NCI-H1694 treated with DMSO at 0.1 percent for 48 hours (cell line): ENCODE results near the gene IL15RA.

ENCODE experiments used
- DNase-seq: peaks from one replicate; lab custom pipeline; 2025; lab: John Stamatoyannopoulos, UW

IL15RA gene

GRCh38 chr10:5977471-5978229, at the start of gene IL15RA:
TSS of gene IL15RA (minus strand) at chr10:5977543. CDS start at chr10:5977492, 51 bp downstream.
- no peak for DNase-seq

- no peak for DNase-seq
These were observed 48.4 kb upstream of the IL15RA start for GRCh38 chr10:6025683-6026255.

GRCh38 chr10:6024334-6024682, 47.0 kb upstream of the IL15RA start:
- no peak for DNase-seq

- no peak for DNase-seq
These were observed 46.5 kb upstream of the IL15RA start for GRCh38 chr10:6023661-6024333.

GRCh38 chr10:6022660-6023059, 45.3 kb upstream of the IL15RA start:
- no peak for DNase-seq

- no peak for DNase-seq
These were observed 43.5 kb upstream of the IL15RA start for GRCh38 chr10:6020826-6021225.

GRCh38 chr10:6019796-6020195, 42.5 kb upstream of the IL15RA start:
- no peak for DNase-seq

GRCh38 chr10:6019010-6019782, 41.9 kb upstream of the IL15RA start:
- DNase-seq: no peak

- no peak for DNase-seq
These were observed 41.1 kb upstream of the IL15RA start for GRCh38 chr10:6018422-6018821.

GRCh38 chr10:6017781-6018354, 40.5 kb upstream of the IL15RA start:
- no peak for DNase-seq

GRCh38 chr10:6014241-6014761, 37.0 kb upstream of the IL15RA start:
- peak; percentile 11 for DNase-seq

- no peak for DNase-seq
These were observed 36.3 kb upstream of the IL15RA start for GRCh38 chr10:6013413-6014192.

- DNase-seq: no peak
These were observed 35.0 kb upstream of the IL15RA start for GRCh38 chr10:6012121-6012905.

- DNase-seq: no peak
These were observed 34.2 kb upstream of the IL15RA start for GRCh38 chr10:6011558-6011957.

- no peak for DNase-seq
These were observed 33.2 kb upstream of the IL15RA start for GRCh38 chr10:6010569-6010968.

GRCh38 chr10:6009961-6010360, 32.6 kb upstream of the IL15RA start:
- no peak for DNase-seq

- no peak for DNase-seq
These were observed 31.8 kb upstream of the IL15RA start for GRCh38 chr10:6009150-6009549.

GRCh38 chr10:6008497-6009142, 31.3 kb upstream of the IL15RA start:
- DNase-seq: no peak

- DNase-seq: no peak
These were observed 29.6 kb upstream of the IL15RA start for GRCh38 chr10:6006991-6007390.

GRCh38 chr10:6006546-6006945, 29.2 kb upstream of the IL15RA start:
- no peak for DNase-seq
